Body of pancreas (tissue), 4 donors: ENCODE data around the gene ABCC6.

Experiments
- CTCF ChIP-seq, 7 experiments: fragments of 450-650 bp in 4 of 7; fragments of 200-600 bp in 3 of 7; sonication (generic) in 3 of 7; IDR thresholded peaks; one replicate each; pipeline ENCODE4 v1.5.1; 2016 to 2019; ENCODE audit warnings: antibody characterized with exemption in 7 of 7
- POLR2A ChIP-seq, 3 donors: fragments of 450-650 bp; IDR thresholded peaks; one replicate each; pipeline ENCODE4 v1.6.1; 2016; ENCODE audit warnings: antibody characterized with exemption in 3 of 3, mild to moderate bottlenecking in 2 of 3

GRCh38 chr16:16107839-16108238 is 115.5 kb downstream of the ABCC6 start:
- TF ChIP-seq CTCF (IDR thresholded peaks at IDR 0.05), result no peak
- TF ChIP-seq POLR2A (IDR thresholded peaks at IDR 0.05), result no peak
